GM19328 (cell line): ENCODE results near the gene PARD3.

ENCODE experiments used
- ATAC-seq: cut with Tn5 transposase; IDR thresholded peaks from one replicate; pipeline ENCODE4 v1.9.1; 2021; ENCODE audit warnings: mild to moderate bottlenecking, moderate library complexity; ENCODE audit not compliant: unreplicated experiment

PARD3 gene

GRCh38 chr10:34181553-34182300, 633.4 kb downstream of the PARD3 start:
- ATAC-seq: no peak

- ATAC-seq: no peak
These were observed 634.3 kb downstream of the PARD3 start for GRCh38 chr10:34180749-34181148.

GRCh38 chr10:34179280-34179679, 635.8 kb downstream of the PARD3 start:
- no peak for ATAC-seq

- no peak for ATAC-seq
These were observed 636.3 kb downstream of the PARD3 start for GRCh38 chr10:34178756-34179155.

- no peak for ATAC-seq
These were observed 636.9 kb downstream of the PARD3 start for GRCh38 chr10:34178196-34178595.

- ATAC-seq: no peak
These were observed 637.7 kb downstream of the PARD3 start for GRCh38 chr10:34177445-34177844.

- no peak for ATAC-seq
These were observed 638.7 kb downstream of the PARD3 start for GRCh38 chr10:34176351-34176750.

- no peak for ATAC-seq
These were observed 640.0 kb downstream of the PARD3 start for GRCh38 chr10:34175121-34175520.

GRCh38 chr10:34172936-34173533, 642.1 kb downstream of the PARD3 start:
- ATAC-seq: no peak

- no peak for ATAC-seq
These were observed 643.1 kb downstream of the PARD3 start for GRCh38 chr10:34171957-34172527.

- no peak for ATAC-seq
These were observed 645.4 kb downstream of the PARD3 start for GRCh38 chr10:34169677-34170076.

GRCh38 chr10:34169131-34169530, 646.0 kb downstream of the PARD3 start:
- ATAC-seq: no peak

GRCh38 chr10:34168439-34168838, 646.7 kb downstream of the PARD3 start:
- ATAC-seq: no peak

GRCh38 chr10:34166823-34167222, 648.3 kb downstream of the PARD3 start:
- ATAC-seq: no peak

- no peak for ATAC-seq
These were observed 648.7 kb downstream of the PARD3 start for GRCh38 chr10:34166354-34166753.

- no peak for ATAC-seq
These were observed 651.1 kb downstream of the PARD3 start for GRCh38 chr10:34164029-34164428.

GRCh38 chr10:34163075-34163905, 651.8 kb downstream of the PARD3 start:
- no peak for ATAC-seq

- no peak for ATAC-seq
These were observed 653.2 kb downstream of the PARD3 start for GRCh38 chr10:34161777-34162370.

GRCh38 chr10:34160595-34160994, 654.5 kb downstream of the PARD3 start:
- ATAC-seq: no peak

GRCh38 chr10:34157501-34157900, 657.6 kb downstream of the PARD3 start:
- ATAC-seq: no peak
